ENCODE measurements around the gene PVALEF.

Gene PVALEF

DNA sequence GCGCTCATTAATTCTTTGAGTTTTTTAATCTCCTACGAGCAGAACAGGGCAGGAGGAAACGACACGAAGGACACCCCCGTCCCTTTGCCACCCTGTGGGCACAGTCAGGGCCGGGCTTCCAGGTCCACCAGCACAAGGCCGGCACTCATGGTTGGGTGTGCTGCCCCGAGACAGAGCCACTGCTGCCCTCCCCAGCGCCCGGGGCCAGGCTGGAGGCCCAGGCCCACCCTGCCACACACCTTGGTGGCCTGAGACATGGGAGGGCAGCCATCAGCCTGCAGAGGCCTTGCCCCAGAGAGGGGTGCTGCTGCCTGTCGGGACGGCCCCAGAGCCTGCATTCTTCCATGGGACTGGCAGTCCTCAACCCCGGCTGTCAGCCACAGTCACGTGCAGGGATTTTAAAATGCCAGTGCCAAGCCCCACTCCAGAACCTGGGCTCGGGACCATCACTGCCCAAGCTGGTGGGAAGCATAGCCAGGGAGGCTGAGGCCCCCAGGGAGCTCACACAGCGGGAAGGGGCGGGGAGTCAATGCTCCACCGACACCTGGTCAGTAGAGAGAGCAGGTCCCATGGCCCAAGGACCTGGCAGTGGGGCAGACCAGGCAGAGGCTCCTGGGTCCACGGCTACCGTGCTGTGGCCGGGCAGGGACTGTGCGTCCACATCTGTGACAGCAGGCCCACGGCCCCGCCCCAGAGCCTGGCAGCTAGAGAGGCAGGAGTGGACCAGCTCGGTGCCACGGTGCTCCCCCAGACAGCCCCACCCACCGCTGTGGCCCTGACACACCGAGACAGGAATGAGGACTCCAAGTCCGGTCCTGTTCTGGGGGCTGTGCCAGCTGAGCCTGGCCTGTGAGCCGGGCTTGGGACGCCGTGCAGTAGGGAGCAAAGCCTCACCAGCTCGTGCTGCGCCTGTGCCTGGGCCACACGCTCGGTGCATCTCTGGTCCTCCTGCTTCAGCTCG, 29.9 kb downstream of the PVALEF start:
- CTCF ChIA-PET = no interaction called here
- Mint-ChIP-seq H3K4me1 (no peaks in the 10 kb centered on the region), H3K4me3 (no peak overlapping the region), H3K27me3 (no peaks in the 10 kb centered on the region), H3K9me3 (no peaks in the 10 kb centered on the region), H3K36me3 (no peaks in the 10 kb centered on the region), H3K27ac (no peak overlapping the region)
- DNase-seq = no peak

DNA sequence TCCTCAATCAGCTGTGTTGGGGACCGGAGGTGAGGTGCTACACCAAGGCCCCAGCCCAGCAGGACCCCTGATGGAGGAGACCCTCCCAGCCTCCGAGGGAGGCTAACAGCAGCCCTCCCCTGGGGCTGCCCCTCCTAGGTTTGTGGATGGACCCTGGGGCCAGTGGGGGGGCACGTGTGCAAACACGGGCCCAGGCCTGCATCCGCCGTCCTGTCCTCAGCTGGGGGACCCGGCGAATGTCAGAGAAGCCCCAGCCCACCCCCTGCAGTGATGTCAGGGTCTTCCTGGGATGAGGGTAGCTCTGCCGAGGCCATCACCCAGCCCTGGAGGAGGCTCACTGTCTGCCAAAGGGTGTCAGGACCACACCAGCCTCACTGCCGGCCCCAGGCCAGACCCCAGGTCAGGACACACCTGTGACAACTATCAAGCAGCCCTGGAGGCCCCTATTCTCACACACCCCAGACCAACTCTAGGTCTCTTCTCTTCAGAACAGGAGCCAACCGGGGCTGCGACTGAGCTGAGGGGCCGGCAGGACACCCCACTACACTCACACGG, 30.7 kb downstream of the PVALEF start:
- Mint-ChIP-seq H3K36me3 (no peaks in the 10 kb centered on the region), H3K27ac (no peak overlapping the region), H3K4me3 (no peak overlapping the region), H3K9me3 (no peaks in the 10 kb centered on the region), H3K4me1 (no peaks in the 10 kb centered on the region), H3K27me3 (no peaks in the 10 kb centered on the region)
- no peak for DNase-seq
- CTCF ChIA-PET = no interaction called here

DNA sequence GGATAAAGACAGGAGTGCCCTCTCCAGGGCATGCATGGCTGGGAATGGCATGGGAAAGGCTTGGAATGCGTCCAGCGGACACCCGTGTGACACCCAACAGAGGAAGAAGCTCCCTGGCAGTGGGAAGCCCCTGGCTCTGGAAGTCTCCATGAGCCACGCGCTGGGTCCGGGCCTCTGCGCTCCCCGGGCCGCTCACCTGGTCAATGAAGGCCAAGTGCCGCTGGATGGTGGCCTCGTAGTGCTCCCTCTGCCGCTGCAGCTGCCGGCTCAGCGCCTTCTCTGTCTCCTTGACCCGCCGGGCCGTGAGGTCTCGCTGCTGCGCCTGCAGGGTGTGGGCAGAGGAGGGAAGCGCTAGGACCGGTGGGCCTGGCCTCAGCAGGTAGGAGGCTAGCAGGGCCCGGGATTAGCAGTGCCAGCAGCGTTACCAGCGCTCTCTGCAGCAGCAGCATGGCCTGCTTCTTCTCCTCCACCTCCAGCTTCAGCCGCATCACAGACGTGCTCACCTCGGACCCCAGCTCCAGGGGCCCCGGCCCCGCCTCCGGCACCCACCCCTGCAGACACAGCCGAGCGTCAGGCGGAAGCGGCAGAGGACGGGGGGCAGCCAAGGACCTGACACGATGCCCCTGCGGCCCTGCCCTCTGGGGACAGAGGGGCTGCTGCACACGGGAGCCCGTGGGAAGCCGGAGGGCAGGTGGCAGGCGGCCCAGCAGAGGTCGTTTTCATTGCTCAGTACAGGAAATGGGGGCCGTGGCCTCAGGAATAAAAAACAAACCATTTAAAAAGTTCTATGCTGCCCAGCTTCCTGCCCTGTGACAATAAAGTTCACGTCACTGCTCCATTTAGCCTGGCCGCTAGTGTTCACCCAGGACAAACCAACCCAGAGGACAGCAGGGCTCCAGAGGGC, 31.4 kb downstream of the PVALEF start:
- H3K9me3 Mint-ChIP-seq = no peaks in the 10 kb centered on the region
- CTCF ChIA-PET = no interaction called here
- H3K27me3 Mint-ChIP-seq = no peaks in the 10 kb centered on the region
- H3K36me3 Mint-ChIP-seq = no peaks in the 10 kb centered on the region
- DNase-seq = no peak
- H3K4me1 Mint-ChIP-seq = no peaks in the 10 kb centered on the region
- no peak overlapping the region for H3K27ac Mint-ChIP-seq
- no peak overlapping the region for H3K4me3 Mint-ChIP-seq

DNA sequence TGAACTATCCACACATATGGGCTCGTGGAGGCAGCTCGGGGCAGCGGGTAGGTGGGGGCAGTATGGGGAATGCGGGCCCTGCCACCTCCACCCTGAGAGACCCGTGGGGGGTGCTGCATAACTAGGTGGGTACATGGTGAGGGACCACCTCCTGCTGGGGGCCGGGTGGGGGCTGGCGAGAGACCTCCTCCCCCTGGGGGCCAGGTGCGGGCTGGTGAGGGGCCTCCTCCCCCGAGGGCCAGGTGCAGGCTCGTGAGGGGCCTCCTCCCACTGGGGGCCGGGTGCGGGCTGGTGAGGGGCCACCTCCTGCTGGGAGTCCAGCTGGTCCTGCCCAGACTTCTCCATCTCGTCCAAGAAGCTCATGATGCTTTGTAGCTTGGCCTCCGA, 32.1 kb downstream of the PVALEF start:
- DNase-seq = no peak
- Mint-ChIP-seq H3K4me3 (no peak overlapping the region), H3K9me3 (no peaks in the 10 kb centered on the region), H3K27ac (no peak overlapping the region), H3K36me3 (no peaks in the 10 kb centered on the region), H3K27me3 (no peaks in the 10 kb centered on the region), H3K4me1 (no peaks in the 10 kb centered on the region)
- CTCF ChIA-PET = no interaction called here

DNA sequence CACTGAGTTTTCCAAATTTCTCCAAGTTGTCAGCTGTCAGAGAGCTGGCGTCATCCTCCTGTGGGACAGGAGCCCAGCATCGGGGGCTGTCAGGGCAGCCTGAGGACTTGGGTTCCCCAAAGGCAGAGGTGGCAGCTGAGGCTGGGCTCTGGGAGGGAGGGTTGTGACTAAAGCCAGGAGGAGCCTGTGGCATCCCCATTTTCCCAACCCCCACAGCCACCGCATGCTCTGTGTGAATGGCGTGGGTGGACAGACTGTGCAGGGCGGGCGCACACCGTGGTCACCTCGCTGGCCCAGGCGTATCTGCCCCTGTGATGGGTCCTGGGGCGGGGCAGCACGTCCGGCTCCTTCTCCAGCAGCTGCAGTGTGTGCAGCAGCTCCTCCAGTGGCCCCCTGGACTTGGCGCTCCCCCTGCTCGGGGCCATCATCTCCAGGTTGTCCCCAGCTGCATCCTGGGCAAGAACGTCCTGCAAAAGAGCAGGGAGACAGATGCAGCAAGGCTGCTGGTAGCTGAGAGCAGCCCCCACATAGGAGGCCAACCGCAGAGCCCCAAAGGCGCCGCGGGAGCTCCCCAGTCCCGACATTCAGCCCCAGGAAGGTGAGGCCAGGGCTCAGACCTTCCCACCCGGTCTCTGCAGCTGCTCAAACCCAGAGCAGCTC, 32.7 kb downstream of the PVALEF start:
- CTCF ChIA-PET = interaction anchor here (0.7 kb wide), 1 partner anchor 56 kb away, joined by 3 read pairs; no protein-coding TSS in a partner anchor
- Mint-ChIP-seq H3K9me3 (no peaks in the 10 kb centered on the region), H3K36me3 (no peaks in the 10 kb centered on the region)

DNA sequence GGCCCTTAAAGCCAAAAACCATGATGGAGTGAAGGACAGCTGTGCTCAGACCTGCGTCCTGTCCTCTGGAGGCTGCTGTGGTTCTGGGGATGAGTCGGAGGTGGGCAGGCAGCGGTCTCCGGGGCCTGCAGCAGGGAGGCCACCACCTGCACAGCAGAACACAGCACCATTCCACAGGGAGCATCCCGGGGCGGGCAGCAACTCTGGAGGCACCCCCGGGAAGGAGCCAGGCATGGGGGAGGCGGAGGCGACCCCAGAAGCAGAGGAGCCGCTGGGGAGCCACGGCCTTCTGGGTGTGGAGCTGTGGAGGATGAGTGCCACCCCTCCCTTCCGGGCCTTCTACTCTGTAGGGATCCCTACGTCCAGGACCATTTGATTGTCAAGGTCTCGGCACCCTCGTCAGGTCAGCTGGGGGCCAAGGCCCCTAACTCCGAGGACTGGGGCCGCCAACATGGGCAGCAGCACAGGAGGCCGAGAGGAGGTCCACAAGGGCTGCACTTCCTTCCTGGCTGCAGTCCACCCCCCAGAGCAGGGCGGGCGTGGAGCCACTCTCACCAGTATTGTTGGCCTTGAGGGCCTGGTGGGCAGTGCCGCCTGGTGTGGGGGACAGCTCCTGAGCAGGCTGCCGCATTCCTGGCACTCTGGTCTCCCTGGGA, 33.6 kb downstream of the PVALEF start:
- Mint-ChIP-seq H3K4me1 (no peaks in the 10 kb centered on the region), H3K4me3 (no peak overlapping the region), H3K9me3 (no peaks in the 10 kb centered on the region), H3K27ac (no peak overlapping the region), H3K27me3 (no peaks in the 10 kb centered on the region), H3K36me3 (no peaks in the 10 kb centered on the region)
- DNase-seq = no peak
- CTCF ChIA-PET = no interaction called here

More for the DNA sequence above, 32.7 kb downstream of the PVALEF start:
- Mint-ChIP-seq H3K4me3 (no peak overlapping the region), H3K27me3 (no peaks in the 10 kb centered on the region), H3K4me1 (no peaks in the 10 kb centered on the region), H3K27ac (no peak overlapping the region)
- DNase-seq = no peak

DNA sequence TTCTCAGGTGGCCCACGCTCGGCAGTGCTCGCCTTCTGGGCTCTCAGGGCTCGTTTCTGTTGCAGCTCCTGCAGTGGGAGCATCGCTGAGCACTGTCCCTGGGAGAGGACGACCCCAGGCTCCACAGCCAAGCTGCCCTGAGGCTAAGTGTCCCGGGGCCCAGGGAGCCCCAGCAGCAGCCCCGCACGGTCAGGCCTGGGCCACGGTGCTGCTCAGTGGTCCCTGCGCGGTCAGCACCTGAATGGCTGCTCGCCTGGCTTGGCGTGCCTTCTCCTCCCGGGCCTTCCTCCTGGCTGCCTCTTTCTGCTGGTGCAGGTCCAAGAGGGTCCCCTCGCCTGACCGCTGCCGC, 34.1 kb downstream of the PVALEF start:
- no peak for DNase-seq
- Mint-ChIP-seq H3K9me3 (no peaks in the 10 kb centered on the region), H3K27me3 (no peaks in the 10 kb centered on the region), H3K36me3 (no peaks in the 10 kb centered on the region), H3K27ac (no peak overlapping the region), H3K4me1 (no peaks in the 10 kb centered on the region), H3K4me3 (no peak overlapping the region)
- CTCF ChIA-PET = no interaction called here

DNA sequence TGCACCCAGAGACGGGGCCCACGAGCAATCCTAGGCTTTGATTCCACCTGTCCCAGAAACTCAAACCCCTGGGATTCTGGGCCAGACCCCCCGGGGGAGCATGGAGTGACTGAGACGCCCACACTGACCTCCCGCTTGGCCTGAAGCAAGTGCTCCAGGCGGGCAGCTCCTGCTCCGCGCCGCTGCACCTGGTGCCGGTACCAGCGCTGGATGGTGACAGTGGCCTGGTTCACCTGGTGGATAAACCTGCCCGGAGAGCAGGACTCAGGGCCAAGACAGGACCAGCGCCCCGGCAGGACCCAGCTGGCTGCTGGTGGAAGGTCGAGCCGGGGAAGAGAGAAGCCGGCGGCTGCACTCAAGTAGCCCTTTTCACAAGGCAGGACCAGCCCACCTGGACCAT, 34.9 kb downstream of the PVALEF start:
- no peak for DNase-seq
- H3K9me3 Mint-ChIP-seq = no peaks in the 10 kb centered on the region
- CTCF ChIA-PET = interaction anchor here (0.6 kb wide), 1 partner anchor 1637 kb away, joined by 3 read pairs; no protein-coding TSS in a partner anchor
- no peaks in the 10 kb centered on the region for H3K27me3 Mint-ChIP-seq
- no peaks in the 10 kb centered on the region for H3K4me1 Mint-ChIP-seq
- no peak overlapping the region for H3K27ac Mint-ChIP-seq
- H3K4me3 Mint-ChIP-seq = no peak overlapping the region
- H3K36me3 Mint-ChIP-seq = no peaks in the 10 kb centered on the region

DNA sequence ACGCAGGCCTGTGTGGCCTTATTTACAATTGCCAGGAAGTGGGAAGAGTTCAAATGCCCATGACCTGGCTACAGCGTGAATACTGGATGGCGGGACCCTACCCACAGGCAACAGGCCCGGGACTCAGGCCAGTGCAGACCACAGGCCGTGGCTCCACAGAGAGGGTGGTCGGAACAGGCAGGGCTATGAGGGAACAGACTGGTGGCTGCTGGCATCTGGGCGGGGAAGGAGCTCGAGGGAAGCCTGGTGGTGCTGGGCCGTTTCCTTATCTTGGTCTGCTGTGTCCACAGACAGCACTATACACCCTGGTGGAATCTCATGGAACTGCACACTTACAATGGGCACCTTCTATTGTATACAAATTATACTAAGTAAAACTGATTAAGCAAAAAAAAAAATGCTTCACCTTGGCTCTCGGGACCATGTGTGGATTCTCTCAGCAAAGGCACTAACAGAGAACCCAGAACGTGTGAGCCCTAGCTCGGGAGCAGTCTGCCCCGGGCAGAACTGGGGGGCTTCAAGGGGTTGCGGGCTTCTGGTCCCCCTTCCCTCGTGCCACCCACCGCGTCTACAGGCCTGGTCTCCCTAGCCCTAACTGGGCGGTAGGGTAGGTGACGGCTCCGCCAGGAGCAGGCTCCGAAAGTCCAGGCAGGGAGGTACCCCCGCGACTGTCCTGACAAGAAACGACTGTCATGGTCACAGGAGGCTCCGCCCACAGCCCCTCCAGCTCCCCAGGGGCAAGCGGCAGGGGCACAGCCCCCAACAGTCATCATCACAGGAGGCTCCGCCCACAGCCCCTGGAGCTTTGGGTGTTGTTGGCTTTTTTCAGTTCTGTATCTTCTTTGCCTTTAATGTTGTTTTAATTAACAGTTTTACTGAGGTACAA, 35.6 kb downstream of the PVALEF start:
- H3K27me3 Mint-ChIP-seq = no peaks in the 10 kb centered on the region
- no peaks in the 10 kb centered on the region for H3K4me1 Mint-ChIP-seq
- CTCF ChIA-PET = interaction anchor here (0.6 kb wide), 1 partner anchor 1637 kb away, joined by 3 read pairs; no protein-coding TSS in a partner anchor
- DNase-seq = peak; percentile 51
- H3K27ac Mint-ChIP-seq = peak overlapping the region; percentile 33
- no peak overlapping the region for H3K4me3 Mint-ChIP-seq
- H3K9me3 Mint-ChIP-seq = no peaks in the 10 kb centered on the region
- H3K36me3 Mint-ChIP-seq = no peaks in the 10 kb centered on the region

DNA sequence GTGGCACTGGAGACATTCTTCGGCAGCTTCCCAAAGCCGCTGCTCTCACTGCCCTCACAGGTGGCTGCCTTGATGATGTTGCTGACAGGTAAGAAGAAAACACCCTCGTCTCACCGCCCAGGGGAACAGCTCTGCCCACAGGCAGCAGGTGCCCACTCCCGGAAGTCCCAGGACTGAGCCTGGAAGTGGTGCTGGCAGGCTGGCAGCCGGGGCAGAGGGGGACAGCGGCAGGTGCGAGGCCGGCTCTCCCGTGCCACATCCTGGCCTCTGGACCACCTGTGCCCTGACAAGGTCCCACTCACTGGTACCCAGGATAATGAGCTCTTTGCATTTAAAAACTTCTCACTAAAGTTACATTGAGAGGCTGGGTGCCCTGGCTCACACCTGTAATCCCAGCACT, 37.0 kb downstream of the PVALEF start:
- no peaks in the 10 kb centered on the region for H3K36me3 Mint-ChIP-seq
- no peak overlapping the region for H3K4me3 Mint-ChIP-seq
- H3K27me3 Mint-ChIP-seq = no peaks in the 10 kb centered on the region
- DNase-seq = no peak
- no peaks in the 10 kb centered on the region for H3K4me1 Mint-ChIP-seq
- no peaks in the 10 kb centered on the region for H3K9me3 Mint-ChIP-seq
- CTCF ChIA-PET = no interaction called here
- H3K27ac Mint-ChIP-seq = no peak overlapping the region

DNA sequence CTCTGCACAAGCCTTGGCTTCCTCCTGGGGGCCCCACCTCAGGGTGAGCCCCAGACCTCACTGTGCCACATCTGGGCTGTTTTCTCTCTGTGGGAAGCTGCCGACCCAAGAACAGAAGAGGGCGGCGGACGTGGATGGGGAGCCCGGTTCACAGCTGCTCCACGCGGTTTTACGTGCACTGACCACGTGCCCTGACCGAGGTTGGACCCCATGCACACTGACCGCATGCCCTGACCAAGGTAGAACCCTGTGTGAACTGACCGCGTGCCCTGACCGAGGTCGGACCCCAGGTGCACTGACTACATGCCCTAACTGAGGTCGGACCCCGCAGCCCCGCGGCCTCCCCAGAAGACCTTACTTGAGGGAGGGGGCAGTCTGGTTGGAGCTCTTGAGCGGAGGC, 37.8 kb downstream of the PVALEF start:
- CTCF ChIA-PET = no interaction called here
- Mint-ChIP-seq H3K27me3 (no peaks in the 10 kb centered on the region), H3K27ac (no peak overlapping the region)

DNA sequence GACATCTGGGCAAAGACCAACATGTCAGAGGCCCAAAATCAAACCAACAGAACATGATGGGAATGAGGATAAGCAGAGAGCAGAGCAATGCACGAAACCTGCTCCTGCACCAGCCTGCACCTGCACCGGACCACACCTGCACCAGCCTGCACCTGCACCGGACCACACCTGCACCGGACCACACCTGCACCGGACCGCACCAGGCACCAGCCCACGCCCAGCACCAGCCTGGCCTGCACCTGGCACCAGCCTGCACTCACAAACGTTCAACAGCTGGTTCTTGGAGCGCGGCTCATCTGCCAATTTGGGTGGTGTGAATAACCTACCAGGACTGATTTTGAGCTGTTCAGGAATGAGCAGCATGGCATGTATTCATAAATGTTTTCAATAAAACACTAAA, 39.3 kb downstream of the PVALEF start:
- no peak overlapping the region for H3K27ac Mint-ChIP-seq
- no peak for DNase-seq
- H3K9me3 Mint-ChIP-seq = no peaks in the 10 kb centered on the region
- H3K4me3 Mint-ChIP-seq = no peak overlapping the region
- no peaks in the 10 kb centered on the region for H3K36me3 Mint-ChIP-seq
- no peaks in the 10 kb centered on the region for H3K27me3 Mint-ChIP-seq
- no peaks in the 10 kb centered on the region for H3K4me1 Mint-ChIP-seq
- CTCF ChIA-PET = interaction anchor here (0.6 kb wide), 1 partner anchor 102 kb away, joined by 3 read pairs; no protein-coding TSS in a partner anchor

More for the DNA sequence above, 37.8 kb downstream of the PVALEF start:
- H3K9me3 Mint-ChIP-seq = no peaks in the 10 kb centered on the region
- H3K4me3 Mint-ChIP-seq = no peak overlapping the region
- H3K4me1 Mint-ChIP-seq = no peaks in the 10 kb centered on the region
- H3K36me3 Mint-ChIP-seq = no peaks in the 10 kb centered on the region
- DNase-seq = no peak

DNA sequence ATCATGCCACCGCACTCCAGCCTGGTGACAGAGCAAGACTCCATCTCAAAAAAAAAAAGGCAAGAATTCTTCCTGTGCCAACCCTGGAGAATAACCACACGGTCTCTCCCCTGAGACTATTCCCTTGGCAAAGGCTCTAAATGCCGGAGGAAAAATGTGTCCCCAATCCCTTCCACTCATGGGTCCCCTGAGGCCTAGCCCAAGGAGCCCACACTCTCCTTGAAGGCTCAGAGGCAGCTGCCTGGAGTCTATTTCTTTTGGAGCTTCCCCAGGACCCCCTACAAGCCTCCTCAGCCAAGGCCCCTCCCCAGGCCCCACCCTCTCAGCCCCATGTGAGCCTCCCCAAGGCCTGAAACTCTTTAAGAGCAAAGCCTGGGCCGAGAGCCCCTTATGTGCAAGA, 40.9 kb downstream of the PVALEF start:
- no peaks in the 10 kb centered on the region for H3K27me3 Mint-ChIP-seq
- H3K9me3 Mint-ChIP-seq = no peaks in the 10 kb centered on the region
- H3K27ac Mint-ChIP-seq = no peak overlapping the region
- H3K36me3 Mint-ChIP-seq = no peaks in the 10 kb centered on the region
- H3K4me1 Mint-ChIP-seq = no peaks in the 10 kb centered on the region
- no peak for DNase-seq
- CTCF ChIA-PET = no interaction called here
- H3K4me3 Mint-ChIP-seq = no peak overlapping the region

Data from activated naive CD4-positive, alpha-beta T cell treated with anti-CD3 and anti-CD28 coated beads, Interleukin-2, amount 10 ng/mL, durations not matched to agents 7 days and 5 days (primary cell).